GM23338 (cell line): ENCODE data around the gene TMEM214. TPM values are rescaled to one million over a fixed set of nuclear protein-coding genes. Genes with fewer than 3 reads are reported as not detected.

Experiments
- ATAC-seq: fragments of 200-7000 bp; cut with Tn5 transposase; 3 replicates; pipeline ENCODE4 v1.9.1; 2020
- DNase-seq: peaks from one replicate; pipeline ENCODE4 v3.0.0-alpha.2; 2015; ENCODE audit warnings: low spot score
- H2AFZ ChIP-seq: fragments of 200-600 bp; sonication (generic); 2 replicates; pipeline ENCODE4 v1.8.0; 2016; ENCODE audit warnings: antibody characterized with exemption, mild to moderate bottlenecking, moderate library complexity
- H3F3A ChIP-seq: fragments of 200-600 bp; sonication (generic); replicated peaks from 2 replicates; pipeline ENCODE4 v1.8.0; 2017; ENCODE audit warnings: antibody characterized with exemption, mixed run types, low read depth
- H3K27ac ChIP-seq: fragments of 200-600 bp; sonication (generic); 2 replicates; pipeline ENCODE4 v1.6.1; 2016; ENCODE audit warnings: low read depth
- H3K27me3 ChIP-seq: fragments of 200-600 bp; sonication (generic); 2 replicates; pipeline ENCODE4 v1.8.0; 2016; ENCODE audit warnings: mild to moderate bottlenecking, mixed run types, moderate library complexity; ENCODE audit not compliant: insufficient read depth
- H3K36me3 ChIP-seq: fragments of 200-600 bp; sonication (generic); 2 replicates; pipeline ENCODE4 v1.8.0; 2016; ENCODE audit warnings: mild to moderate bottlenecking; ENCODE audit not compliant: insufficient read depth
- H3K4me1 ChIP-seq: fragments of 200-600 bp; sonication (generic); 2 replicates; pipeline ENCODE4 v1.8.0; 2016; ENCODE audit warnings: mild to moderate bottlenecking, moderate library complexity; ENCODE audit not compliant: insufficient read depth
- H3K4me2 ChIP-seq: fragments of 200-600 bp; sonication (generic); 2 replicates; pipeline ENCODE4 v1.7.1; 2017; ENCODE audit warnings: mixed run types
- H3K4me3 ChIP-seq: fragments of 200-600 bp; sonication (generic); 2 replicates; pipeline ENCODE4 v1.6.1; 2016; ENCODE audit warnings: mixed run types
- H3K79me2 ChIP-seq: fragments of 200-600 bp; sonication (generic); replicated peaks from 2 replicates; pipeline ENCODE4 v1.8.0; 2017; ENCODE audit warnings: mild to moderate bottlenecking; ENCODE audit not compliant: insufficient read depth
- H3K9me2 ChIP-seq: fragments of 200-600 bp; sonication (generic); 2 replicates; pipeline ENCODE4 v1.8.0; 2017; ENCODE audit not compliant: insufficient read depth
- H4K20me1 ChIP-seq: fragments of 200-600 bp; sonication (generic); replicated peaks from 2 replicates; pipeline ENCODE4 v1.8.0; 2017; ENCODE audit warnings: mild to moderate bottlenecking; ENCODE audit not compliant: insufficient read depth
- H3K27ac Mint-ChIP-seq: 2 replicates; pipeline ENCODE4 v1.8.0; 2020; ENCODE audit warnings: inconsistent platforms, mild to moderate bottlenecking, moderate library complexity, mixed read lengths
- H3K27me3 Mint-ChIP-seq: 3 replicates; pipeline ENCODE4 v1.8.0; 2022; ENCODE audit warnings: low read depth, mild to moderate bottlenecking, moderate library complexity, mixed read lengths, inconsistent platforms; ENCODE audit not compliant: insufficient read depth, poor library complexity
- H3K36me3 Mint-ChIP-seq: 3 replicates; pipeline ENCODE4 v1.8.0; 2021; ENCODE audit warnings: low read depth, mild to moderate bottlenecking, inconsistent platforms, moderate library complexity, mixed read lengths
- H3K4me1 Mint-ChIP-seq: 3 replicates; pipeline ENCODE4 v1.8.0; 2020; ENCODE audit warnings: mild to moderate bottlenecking, inconsistent platforms, mixed read lengths
- H3K4me3 Mint-ChIP-seq: 3 replicates; pipeline ENCODE4 v1.8.0; 2021; ENCODE audit warnings: moderate library complexity, mild to moderate bottlenecking, inconsistent platforms, mixed read lengths
- H3K9me3 Mint-ChIP-seq: 3 replicates; pipeline ENCODE4 v1.8.0; 2020; ENCODE audit warnings: moderate library complexity, mild to moderate bottlenecking, inconsistent platforms, mixed read lengths
- CREB1 ChIP-seq: fragments of 250-450 bp; sonication (Bioruptor Pico); IDR thresholded peaks from 2 replicates; pipeline ENCODE4 v1.5.0; 2020; ENCODE audit warnings: low read depth, mild to moderate bottlenecking, moderate library complexity
- EZH2phosphoT487 ChIP-seq: fragments of 200-600 bp; sonication (generic); IDR thresholded peaks from one replicate; pipeline ENCODE4 v1.8.1; 2018; ENCODE audit warnings: antibody characterized with exemption; ENCODE audit not compliant: unreplicated experiment
- POLR2AphosphoS5 ChIP-seq: IDR thresholded peaks from 2 replicates; pipeline ENCODE4 v1.6.1; 2016; ENCODE audit warnings: antibody characterized with exemption, low read depth
- polyA plus RNA-seq: library from polyadenylated mRNA; unstranded; fragments of >200 nt; fragmentation: Nextera tagmentation; extraction: Ambion mirVana; gene quantifications from 2 replicates; pipeline ENCODE4 v1.2.1, GENCODE V29; 2016
- total RNA-seq: library from RNA; depleted of rRNA; stranded (reverse); fragments of >200 nt; shearing (Covaris generic); gene quantifications from 2 replicates; pipeline ENCODE4 v1.2.3, GENCODE V29; 2014
- TF ChIP-seq, protein P1 (sequence below): fragments of 250-450 bp; sonication (Bioruptor Pico); IDR thresholded peaks from 2 replicates; pipeline ENCODE4 v1.5.0; 2020; ENCODE audit warnings: mild to moderate bottlenecking, moderate library complexity
- TF ChIP-seq, protein P2 (sequence below): IDR thresholded peaks from 2 replicates; pipeline ENCODE4 v1.6.1; 2016; ENCODE audit warnings: antibody characterized with exemption

The TMEM214 gene
- total and polyA plus RNA-seq, 2 experiments from 2014 or later, result 18.4 to 36.5 TPM

DNA sequence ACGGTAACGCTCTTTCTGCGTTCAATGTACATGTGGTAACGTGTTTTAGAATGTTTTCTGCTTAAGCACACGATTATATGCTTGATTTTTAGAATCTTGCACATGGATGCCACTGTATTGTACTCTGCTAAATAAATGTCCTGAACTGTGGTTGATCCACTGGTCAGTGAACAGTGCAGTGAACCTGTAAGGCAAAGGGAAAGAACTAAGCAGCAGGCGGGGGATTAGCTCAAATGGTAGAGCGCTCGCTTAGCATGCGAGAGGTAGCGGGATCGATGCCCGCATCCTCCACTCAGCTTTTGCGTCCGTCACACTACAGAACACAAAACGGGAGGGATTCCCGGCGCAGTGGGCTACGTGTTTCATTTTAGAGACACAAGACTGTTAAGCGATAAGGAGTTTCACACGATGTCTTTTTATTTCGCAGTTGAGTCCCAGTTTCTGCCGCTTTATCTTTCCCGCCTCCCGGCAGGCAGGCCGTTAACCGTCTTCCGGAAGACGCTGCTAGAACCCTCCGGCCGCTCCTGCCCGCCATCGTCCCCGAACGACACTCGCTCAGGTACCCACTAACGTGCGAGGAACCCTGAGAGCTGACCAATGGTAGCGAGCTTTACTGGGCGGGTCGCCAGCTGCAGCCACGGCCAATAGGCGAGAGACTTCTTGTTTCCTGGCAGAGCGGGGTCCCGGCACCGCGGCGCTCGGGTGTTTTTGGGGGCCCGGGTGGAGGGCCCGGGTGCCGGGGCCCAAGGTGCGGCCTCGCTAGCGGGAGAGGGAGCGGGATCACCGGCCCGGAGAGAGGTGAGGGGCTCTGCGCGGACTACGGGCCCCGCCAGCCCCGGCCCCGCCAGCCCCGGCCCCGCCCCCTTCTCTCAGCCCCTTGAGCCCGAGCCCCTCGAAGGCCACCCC is 18.5 kb downstream of the TMEM214 start, which contains the start of gene AGBL5:
Gene AGBL5, plus strand, starts transcription at position 673 of the 906 bp plus-strand sequence. CDS start 1,291 bp downstream, outside the sequence.
- no peaks in the 10 kb centered on the region for H3K9me2 ChIP-seq
- no peaks in the 10 kb centered on the region for H3K79me2 ChIP-seq
- H4K20me1 ChIP-seq, result no peaks in the 10 kb centered on the region
- Mint-ChIP-seq H3K27me3 (peaks cover 23% of the 10 kb centered on the region), H3K36me3 (peaks cover 36% of the 10 kb centered on the region), H3K4me1 (peaks cover 9% of the 10 kb centered on the region; the same call in 2 of the 3 replicates), H3K9me3 (peaks cover 12% of the 10 kb centered on the region), H3K27ac (peak within 1 kb of the TSS; percentile 94), H3K4me3 (peak within 1 kb of the TSS; percentile 95)
- H3K27ac ChIP-seq, result peak within 1 kb of the TSS; percentile 80; the same call in 1 of the 2 replicates
- H3K4me2 ChIP-seq, result peak within 1 kb of the TSS; percentile 90
- peaks cover 15% of the 10 kb centered on the region for H3K36me3 ChIP-seq
- peak; percentile 90 for DNase-seq
- TF ChIP-seq POLR2AphosphoS5, result peak; percentile 75
- no peak for TF ChIP-seq EZH2phosphoT487
- TF ChIP-seq, protein P1, sequence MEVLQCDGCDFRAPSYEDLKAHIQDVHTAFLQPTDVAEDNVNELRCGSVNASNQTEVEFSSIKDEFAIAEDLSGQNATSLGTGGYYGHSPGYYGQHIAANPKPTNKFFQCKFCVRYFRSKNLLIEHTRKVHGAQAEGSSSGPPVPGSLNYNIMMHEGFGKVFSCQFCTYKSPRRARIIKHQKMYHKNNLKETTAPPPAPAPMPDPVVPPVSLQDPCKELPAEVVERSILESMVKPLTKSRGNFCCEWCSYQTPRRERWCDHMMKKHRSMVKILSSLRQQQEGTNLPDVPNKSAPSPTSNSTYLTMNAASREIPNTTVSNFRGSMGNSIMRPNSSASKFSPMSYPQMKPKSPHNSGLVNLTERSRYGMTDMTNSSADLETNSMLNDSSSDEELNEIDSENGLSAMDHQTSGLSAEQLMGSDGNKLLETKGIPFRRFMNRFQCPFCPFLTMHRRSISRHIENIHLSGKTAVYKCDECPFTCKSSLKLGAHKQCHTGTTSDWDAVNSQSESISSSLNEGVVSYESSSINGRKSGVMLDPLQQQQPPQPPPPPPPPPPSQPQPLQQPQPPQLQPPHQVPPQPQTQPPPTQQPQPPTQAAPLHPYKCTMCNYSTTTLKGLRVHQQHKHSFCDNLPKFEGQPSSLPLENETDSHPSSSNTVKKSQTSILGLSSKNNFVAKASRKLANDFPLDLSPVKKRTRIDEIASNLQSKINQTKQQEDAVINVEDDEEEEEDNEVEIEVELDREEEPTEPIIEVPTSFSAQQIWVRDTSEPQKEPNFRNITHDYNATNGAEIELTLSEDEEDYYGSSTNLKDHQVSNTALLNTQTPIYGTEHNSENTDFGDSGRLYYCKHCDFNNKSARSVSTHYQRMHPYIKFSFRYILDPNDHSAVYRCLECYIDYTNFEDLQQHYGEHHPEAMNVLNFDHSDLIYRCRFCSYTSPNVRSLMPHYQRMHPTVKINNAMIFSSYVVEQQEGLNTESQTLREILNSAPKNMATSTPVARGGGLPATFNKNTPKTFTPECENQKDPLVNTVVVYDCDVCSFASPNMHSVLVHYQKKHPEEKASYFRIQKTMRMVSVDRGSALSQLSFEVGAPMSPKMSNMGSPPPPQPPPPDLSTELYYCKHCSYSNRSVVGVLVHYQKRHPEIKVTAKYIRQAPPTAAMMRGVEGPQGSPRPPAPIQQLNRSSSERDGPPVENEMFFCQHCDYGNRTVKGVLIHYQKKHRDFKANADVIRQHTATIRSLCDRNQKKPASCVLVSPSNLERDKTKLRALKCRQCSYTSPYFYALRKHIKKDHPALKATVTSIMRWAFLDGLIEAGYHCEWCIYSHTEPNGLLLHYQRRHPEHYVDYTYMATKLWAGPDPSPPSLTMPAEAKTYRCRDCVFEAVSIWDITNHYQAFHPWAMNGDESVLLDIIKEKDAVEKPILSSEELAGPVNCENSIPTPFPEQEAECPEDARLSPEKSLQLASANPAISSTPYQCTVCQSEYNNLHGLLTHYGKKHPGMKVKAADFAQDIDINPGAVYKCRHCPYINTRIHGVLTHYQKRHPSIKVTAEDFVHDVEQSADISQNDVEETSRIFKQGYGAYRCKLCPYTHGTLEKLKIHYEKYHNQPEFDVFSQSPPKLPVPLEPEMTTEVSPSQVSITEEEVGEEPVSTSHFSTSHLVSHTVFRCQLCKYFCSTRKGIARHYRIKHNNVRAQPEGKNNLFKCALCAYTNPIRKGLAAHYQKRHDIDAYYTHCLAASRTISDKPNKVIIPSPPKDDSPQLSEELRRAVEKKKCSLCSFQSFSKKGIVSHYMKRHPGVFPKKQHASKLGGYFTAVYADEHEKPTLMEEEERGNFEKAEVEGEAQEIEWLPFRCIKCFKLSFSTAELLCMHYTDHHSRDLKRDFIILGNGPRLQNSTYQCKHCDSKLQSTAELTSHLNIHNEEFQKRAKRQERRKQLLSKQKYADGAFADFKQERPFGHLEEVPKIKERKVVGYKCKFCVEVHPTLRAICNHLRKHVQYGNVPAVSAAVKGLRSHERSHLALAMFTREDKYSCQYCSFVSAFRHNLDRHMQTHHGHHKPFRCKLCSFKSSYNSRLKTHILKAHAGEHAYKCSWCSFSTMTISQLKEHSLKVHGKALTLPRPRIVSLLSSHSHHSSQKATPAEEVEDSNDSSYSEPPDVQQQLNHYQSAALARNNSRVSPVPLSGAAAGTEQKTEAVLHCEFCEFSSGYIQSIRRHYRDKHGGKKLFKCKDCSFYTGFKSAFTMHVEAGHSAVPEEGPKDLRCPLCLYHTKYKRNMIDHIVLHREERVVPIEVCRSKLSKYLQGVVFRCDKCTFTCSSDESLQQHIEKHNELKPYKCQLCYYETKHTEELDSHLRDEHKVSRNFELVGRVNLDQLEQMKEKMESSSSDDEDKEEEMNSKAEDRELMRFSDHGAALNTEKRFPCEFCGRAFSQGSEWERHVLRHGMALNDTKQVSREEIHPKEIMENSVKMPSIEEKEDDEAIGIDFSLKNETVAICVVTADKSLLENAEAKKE, result no peak
- TF ChIP-seq CREB1, result peak; percentile 58
- TF ChIP-seq, protein P2, sequence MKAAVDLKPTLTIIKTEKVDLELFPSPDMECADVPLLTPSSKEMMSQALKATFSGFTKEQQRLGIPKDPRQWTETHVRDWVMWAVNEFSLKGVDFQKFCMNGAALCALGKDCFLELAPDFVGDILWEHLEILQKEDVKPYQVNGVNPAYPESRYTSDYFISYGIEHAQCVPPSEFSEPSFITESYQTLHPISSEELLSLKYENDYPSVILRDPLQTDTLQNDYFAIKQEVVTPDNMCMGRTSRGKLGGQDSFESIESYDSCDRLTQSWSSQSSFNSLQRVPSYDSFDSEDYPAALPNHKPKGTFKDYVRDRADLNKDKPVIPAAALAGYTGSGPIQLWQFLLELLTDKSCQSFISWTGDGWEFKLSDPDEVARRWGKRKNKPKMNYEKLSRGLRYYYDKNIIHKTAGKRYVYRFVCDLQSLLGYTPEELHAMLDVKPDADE, result peak; percentile 56
- peaks cover 6% of the 10 kb centered on the region; the same call in 1 of the 2 replicates for H3K4me1 ChIP-seq
- H3K27me3 ChIP-seq, result no peaks in the 10 kb centered on the region
- H3F3A ChIP-seq, result peaks cover 11% of the 10 kb centered on the region
- ATAC-seq, result peak; percentile 54
- H3K4me3 ChIP-seq, result peak within 1 kb of the TSS; percentile 99
- H2AFZ ChIP-seq, result peak within 1 kb of the TSS; percentile 99
